A673 (cell line): ENCODE results near the gene XYLT1. TPM values are rescaled to one million over a fixed set of nuclear protein-coding genes. Genes with fewer than 3 reads are reported as not detected.

ENCODE experiments used
- BruUV-seq: library from RNA; stranded (reverse); fragments of 400-500 nt; replicated peaks from 2 replicates; lab custom pipeline; 2021; lab: Mats Ljungman, UMichigan
- CTCF ChIA-PET: fragments of 300-600 bp; sonication (Branson Sonifier 250); formaldehyde crosslinking; loops from one replicate; lab custom pipeline; 2022; ENCODE audit warnings: antibody characterized with exemption; lab: Charles Lee
- POLR2A ChIA-PET: fragments of 300-600 bp; sonication (Branson Sonifier 250); formaldehyde crosslinking; loops from one replicate; lab custom pipeline; 2022; ENCODE audit warnings: antibody characterized with exemption; ENCODE audit not compliant: low non-redundant PET; lab: Charles Lee
- DNase-seq: peaks from one replicate; pipeline ENCODE4 v3.0.0-alpha.2; 2015; ENCODE audit warnings: low spot score
- H3K27ac ChIP-seq: fragments of 200-600 bp; sonication (generic); 2 replicates; pipeline ENCODE4 v1.5.1; 2016; ENCODE audit warnings: mixed run types, low read depth, mild to moderate bottlenecking, mixed read lengths, antibody characterized with exemption, low read length; ENCODE audit not compliant: poor library complexity, severe bottlenecking
- H3K27me3 ChIP-seq: fragments of 200-600 bp; sonication (generic); replicated peaks from 2 replicates; pipeline ENCODE4 v1.6.1; 2017; ENCODE audit warnings: mixed run types, low read depth, mild to moderate bottlenecking, mixed read lengths, antibody characterized with exemption, low read length; ENCODE audit not compliant: insufficient read depth, poor library complexity
- H3K36me3 ChIP-seq: fragments of 200-600 bp; sonication (generic); 2 replicates; pipeline ENCODE4 v1.6.1; 2016; ENCODE audit warnings: mixed run types, mild to moderate bottlenecking, mixed read lengths, antibody characterized with exemption, low read length; ENCODE audit not compliant: insufficient read depth, poor library complexity, severe bottlenecking
- H3K4me1 ChIP-seq: fragments of 200-600 bp; sonication (generic); 2 replicates; pipeline ENCODE4 v1.6.1; 2017; ENCODE audit warnings: mixed run types, mild to moderate bottlenecking, mixed read lengths, antibody characterized with exemption, low read length; ENCODE audit not compliant: insufficient read depth, poor library complexity, severe bottlenecking
- H3K4me3 ChIP-seq: fragments of 200-600 bp; sonication (generic); 2 replicates; pipeline ENCODE4 v1.5.1; 2016; ENCODE audit warnings: low read depth, mixed run types, mild to moderate bottlenecking, mixed read lengths, low read length; ENCODE audit not compliant: poor library complexity, severe bottlenecking
- H3K9me3 ChIP-seq: fragments of 200-600 bp; sonication (generic); 2 replicates; pipeline ENCODE4 v1.6.1; 2016; ENCODE audit warnings: mixed run types, low read depth, mild to moderate bottlenecking, mixed read lengths, antibody characterized with exemption, low read length; ENCODE audit not compliant: poor library complexity, severe bottlenecking
- CTCF ChIP-seq: fragments of 300-800, 200-600 bp; sonication (generic); conservative IDR thresholded peaks from 2 replicates; pipeline ENCODE4 v1.5.1; 2017; ENCODE audit warnings: low read depth, mild to moderate bottlenecking, antibody characterized with exemption, low read length, moderate library complexity, mixed read lengths
- EZH2 ChIP-seq: fragments of 200-600 bp; sonication (generic); IDR thresholded peaks from 2 replicates; pipeline ENCODE4 v1.6.1; 2017; ENCODE audit warnings: borderline replicate concordance, low read depth, mild to moderate bottlenecking, mixed read lengths, antibody characterized with exemption, low read length; ENCODE audit not compliant: poor library complexity, severe bottlenecking
- intact Hi-C: fragments of 100-400 bp; cut with micrococcal nuclease; formaldehyde crosslinking; loops from one replicate; pipeline ENCODE4 v1.10.0; 2022; ENCODE audit not compliant: unreplicated experiment
- total RNA-seq: library from RNA; stranded (reverse); gene quantifications from 2 replicates; pipeline ENCODE4 v1.2.3, GENCODE V29; 2021

Gene XYLT1
- total RNA-seq, 1 experiment from 2014 or later: 0.64 TPM

GRCh38 chr16:17265154-17265553, 205.6 kb downstream of the XYLT1 start:
- no peak for DNase-seq
- no TSS peak for BruUV-seq
- Histone ChIP-seq H3K9me3 (no peaks in the 10 kb centered on the region), H3K4me3 (no peak overlapping the region), H3K27ac (no peak overlapping the region), H3K4me1 (no peaks in the 10 kb centered on the region), H3K27me3 (no peaks in the 10 kb centered on the region), H3K36me3 (no peaks in the 10 kb centered on the region)
- no peak for TF ChIP-seq CTCF
- TF ChIP-seq EZH2: no peak
- ChIA-PET POLR2A (no interaction called here), CTCF (no interaction called here)
- intact Hi-C loops: no loop called here

- DNase-seq: no peak
- H3K27ac ChIP-seq: no peak overlapping the region
- no peaks in the 10 kb centered on the region for H3K9me3 ChIP-seq
- H3K27me3 ChIP-seq: no peaks in the 10 kb centered on the region
- intact Hi-C loops: no loop called here
- H3K4me1 ChIP-seq: no peaks in the 10 kb centered on the region
- POLR2A ChIA-PET: no interaction called here
- CTCF ChIA-PET: no interaction called here
- TF ChIP-seq CTCF (no peak), EZH2 (no peak)
- BruUV-seq: no TSS peak
- H3K4me3 ChIP-seq: no peak overlapping the region
- H3K36me3 ChIP-seq: no peaks in the 10 kb centered on the region
These were observed 209.4 kb downstream of the XYLT1 start for GRCh38 chr16:17261197-17261858.

- no peaks in the 10 kb centered on the region for H3K27me3 ChIP-seq
- H3K4me3 ChIP-seq: no peak overlapping the region
- no peaks in the 10 kb centered on the region for H3K4me1 ChIP-seq
- BruUV-seq: no TSS peak
- no peaks in the 10 kb centered on the region for H3K9me3 ChIP-seq
- TF ChIP-seq EZH2 (no peak), CTCF (no peak)
- ChIA-PET POLR2A (no interaction called here), CTCF (no interaction called here)
- DNase-seq: no peak
- intact Hi-C loops: no loop called here
- no peaks in the 10 kb centered on the region for H3K36me3 ChIP-seq
- no peak overlapping the region for H3K27ac ChIP-seq
These were observed 210.4 kb downstream of the XYLT1 start for GRCh38 chr16:17260276-17260849.
